ENCODE measurements around the gene OGFOD3. TPM values are rescaled to one million over a fixed set of nuclear protein-coding genes. Genes with fewer than 3 reads are reported as not detected.
"Not testable (repeated sequence)": the region's sequence is repeated elsewhere in the genome, so short reads cannot be mapped to it uniquely, and the experiment has no call there.

Gene OGFOD3
- total RNA-seq, 1 donor: 41.7 TPM

- no peak for DNase-seq (ENCODE audit: low read depth in 2 of 3, low spot score in 2 of 3)
Observed at GRCh38 chr17:82377924-82378740, 40.3 kb downstream of the OGFOD3 start.

- not testable (repeated sequence) for DNase-seq (ENCODE audit: low read depth in 2 of 3, low spot score in 2 of 3)
Observed at GRCh38 chr17:82377294-82377693, 41.1 kb downstream of the OGFOD3 start.

GRCh38 chr17:82376042-82376730, 42.2 kb downstream of the OGFOD3 start:
- no peak for DNase-seq (ENCODE audit: low read depth in 2 of 3, low spot score in 2 of 3)

- DNase-seq (ENCODE audit: low read depth in 2 of 3, low spot score in 2 of 3): no peak
Observed at GRCh38 chr17:82375359-82376041, 42.9 kb downstream of the OGFOD3 start.

- no peak for DNase-seq (ENCODE audit: low read depth in 2 of 3, low spot score in 2 of 3)
Observed at GRCh38 chr17:82374626-82375331, 43.6 kb downstream of the OGFOD3 start.

- no peak for DNase-seq (ENCODE audit: low read depth in 2 of 3, low spot score in 2 of 3)
Observed at GRCh38 chr17:82373731-82374625, 44.4 kb downstream of the OGFOD3 start.

- DNase-seq (ENCODE audit: low read depth in 2 of 3, low spot score in 2 of 3): not testable (repeated sequence)
Observed at GRCh38 chr17:82373072-82373452, 45.3 kb downstream of the OGFOD3 start.

GRCh38 chr17:82372249-82373071, 45.9 kb downstream of the OGFOD3 start:
- DNase-seq (ENCODE audit: low read depth in 2 of 3, low spot score in 2 of 3): no peak

GRCh38 chr17:82371333-82372248, 46.8 kb downstream of the OGFOD3 start, which contains the start of gene UTS2R:
UTS2R (plus strand) TSS chr17:82371765; CDS start chr17:82374325, 2,560 bp downstream.
- DNase-seq (ENCODE audit: low read depth in 2 of 3, low spot score in 2 of 3): no peak

- no peak for DNase-seq (ENCODE audit: low read depth in 2 of 3, low spot score in 2 of 3)
Observed at GRCh38 chr17:82370471-82371332, 47.7 kb downstream of the OGFOD3 start.

- no peak for DNase-seq (ENCODE audit: low read depth in 2 of 3, low spot score in 2 of 3)
Observed at GRCh38 chr17:82369211-82369610, 49.2 kb downstream of the OGFOD3 start.

GRCh38 chr17:82367724-82368524, 50.5 kb downstream of the OGFOD3 start:
- DNase-seq (ENCODE audit: low read depth in 2 of 3, low spot score in 2 of 3): peak in 1 of 3 donors; percentile 27

GRCh38 chr17:82366749-82367148, 51.6 kb downstream of the OGFOD3 start:
- DNase-seq (ENCODE audit: low read depth in 2 of 3, low spot score in 2 of 3): no peak

- no peak for DNase-seq (ENCODE audit: low read depth in 2 of 3, low spot score in 2 of 3)
Observed at GRCh38 chr17:82365606-82366295, 52.6 kb downstream of the OGFOD3 start.

- DNase-seq (ENCODE audit: low read depth in 2 of 3, low spot score in 2 of 3): no peak
Observed at GRCh38 chr17:82361885-82362633, 56.3 kb downstream of the OGFOD3 start.
